H1 (cell line): Measurements from ENCODE around the gene HTR3C. TPM values are rescaled to one million over a fixed set of nuclear protein-coding genes. Genes with fewer than 3 reads are reported as not detected.

Experiments
- HDAC6 ChIP-seq: IDR thresholded peaks from one replicate; pipeline ENCODE4 v1.7.1; 2012; ENCODE audit warnings: low read depth, mild to moderate bottlenecking, inconsistent platforms, low read length, moderate library complexity
- KDM4A ChIP-seq: IDR thresholded peaks from one replicate; pipeline ENCODE4 v1.7.1; 2012; ENCODE audit warnings: low read depth, mild to moderate bottlenecking, moderate library complexity, low read length, inconsistent platforms; ENCODE audit not compliant: severe bottlenecking
- MAFK ChIP-seq: IDR thresholded peaks from 2 replicates; pipeline ENCODE4 v1.6.1; 2012; ENCODE audit warnings: low read depth, mild to moderate bottlenecking, improper control_type of control experiment, low read length
- RXRA ChIP-seq: IDR thresholded peaks from 2 replicates; pipeline ENCODE4 v1.6.1; 2011; ENCODE audit warnings: low read depth, mild to moderate bottlenecking, low read length, moderate library complexity; ENCODE audit not compliant: insufficient read depth
- SP4 ChIP-seq: IDR thresholded peaks from 2 replicates; pipeline ENCODE4 v1.6.1; 2012; ENCODE audit warnings: low read length, inconsistent platforms
- TAF7 ChIP-seq: optimal IDR thresholded peaks from 2 replicates; pipeline ENCODE3; 2011; ENCODE audit warnings: low read depth, mild to moderate bottlenecking, inconsistent platforms, low read length, moderate library complexity, borderline replicate concordance
- polyA plus RNA-seq, 7 experiments: library from polyadenylated mRNA; depleted of rRNA in 3 of 7; stranded (reverse) in 5 of 7; unstranded in 2 of 7; fragments of >200 nt in 5 of 7; fragments of 200-250 nt in 2 of 7; gene quantifications; 1 replicate in 5 of 7; 2 replicates in 1 of 7; 4 replicates in 1 of 7; pipeline versions ENCODE4 v1.2.1 to v1.2.3, GENCODE V29; 2011 to 2013; ENCODE audit warnings: missing spikeins in 2 of 7, mixed read lengths in 2 of 7
- total RNA-seq: library from RNA; stranded (reverse); fragmentation: NEBNext Ultra II Directional; extraction: Animal tissue kit (Norgen Biotek cat#: 25700); gene quantifications from 2 replicates; pipeline ENCODE4 v1.2.1, GENCODE V29; 2021

Gene HTR3C
- total and polyA plus RNA-seq, 2 of the 8 experiments (the other 6 are each of a cell fraction or from before 2014, with no cell fraction given) = 0.03 TPM; not detected in 1

DNA sequence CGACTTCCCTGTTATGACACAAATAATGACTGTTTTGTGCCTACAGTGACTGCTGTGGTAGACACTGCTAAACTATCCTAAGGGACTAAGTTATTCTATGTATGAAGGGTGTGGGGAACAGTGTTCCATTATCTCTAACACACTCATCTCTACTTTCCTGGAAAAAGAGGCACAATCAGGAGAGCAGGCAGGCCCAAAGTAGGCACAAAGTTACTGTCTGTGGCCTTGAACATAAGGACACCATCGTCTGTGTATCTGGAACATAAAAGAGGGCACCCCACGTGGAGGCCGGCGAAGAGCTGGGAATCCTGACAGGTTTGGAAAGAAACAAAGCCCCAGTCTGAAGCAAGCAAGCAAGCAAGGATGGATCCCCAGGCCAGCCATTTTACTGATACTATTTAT is 36.7 kb upstream of the HTR3C start (continued):
- TF ChIP-seq RXRA (no peak), TAF7 (no peak), MAFK (no peak), KDM4A (no peak), SP4 (no peak), HDAC6 (no peak)
